IPS DF 4.7 (cell line): ENCODE data around the gene RELA.

Experiments
- DNase-seq: peaks from one replicate; pipeline ENCODE4 v3.0.0-alpha.2; 2013; ENCODE audit warnings: low spot score; ENCODE audit errors: extremely low read depth

Gene RELA

GRCh38 chr11:65615229-65615949 lies 47.3 kb downstream of the RELA start, which contains the start of gene PCNX3:
Gene PCNX3, plus strand, starts transcription at chr11:65615776. Its CDS starts 536 bp downstream, at chr11:65616312.
- peak; percentile 100 for DNase-seq

GRCh38 chr11:65613091-65613928 lies 49.4 kb downstream of the RELA start:
- DNase-seq: no peak

GRCh38 chr11:65612691-65613090 lies 50.0 kb downstream of the RELA start:
- DNase-seq: no peak

- DNase-seq: no peak
These were observed 50.7 kb downstream of the RELA start for GRCh38 chr11:65611758-65612603.

GRCh38 chr11:65611028-65611757 lies 51.5 kb downstream of the RELA start:
- DNase-seq: no peak

- DNase-seq: no peak
These were observed 52.3 kb downstream of the RELA start for GRCh38 chr11:65610404-65610803.

GRCh38 chr11:65609665-65610064 lies 53.1 kb downstream of the RELA start:
- no peak for DNase-seq

- no peak for DNase-seq
These were observed 53.5 kb downstream of the RELA start for GRCh38 chr11:65609229-65609628.

- DNase-seq: no peak
These were observed 54.9 kb downstream of the RELA start for GRCh38 chr11:65607614-65608426.

GRCh38 chr11:65606876-65607613 lies 55.7 kb downstream of the RELA start:
- no peak for DNase-seq

- no peak for DNase-seq
These were observed 58.5 kb downstream of the RELA start for GRCh38 chr11:65604258-65604657.
